Astrocyte (in vitro differentiated cells and primary cell): ENCODE data around the gene SLC6A12.

ENCODE experiments used
- EZH2 ChIP-seq: IDR thresholded peaks from 2 replicates; pipeline ENCODE4 v1.6.1; 2012; ENCODE audit warnings: mild to moderate bottlenecking, low read length, inconsistent platforms; ENCODE audit not compliant: insufficient read depth
- TF ChIP-seq, protein P1 (sequence below): IDR thresholded peaks from 2 replicates; pipeline ENCODE4 v1.5.1; 2011; ENCODE audit warnings: low read depth, mild to moderate bottlenecking, inconsistent platforms, low read length, moderate library complexity; ENCODE audit not compliant: insufficient read depth

DNA sequence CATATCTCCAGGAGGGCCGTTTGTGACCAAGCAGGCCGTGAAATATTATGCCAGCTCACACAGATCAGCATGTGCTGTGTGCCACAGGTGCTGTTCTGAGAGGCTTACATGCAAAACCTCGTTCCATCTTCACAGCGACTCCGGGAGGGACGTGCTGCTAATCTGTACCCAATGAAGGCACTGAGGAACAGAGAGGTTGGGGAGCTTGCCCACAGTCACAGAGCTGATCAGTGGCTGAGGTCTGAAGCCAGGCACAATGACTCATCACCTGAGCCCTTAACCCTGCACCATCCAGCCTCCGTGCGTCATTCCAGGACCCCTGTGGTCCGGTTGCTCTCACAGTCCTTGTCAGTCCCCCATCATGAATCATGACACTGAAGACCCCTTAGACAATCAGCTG lies 66.7 kb downstream of the SLC6A12 start:
- TF ChIP-seq EZH2 = no peak
- TF ChIP-seq, protein P1, sequence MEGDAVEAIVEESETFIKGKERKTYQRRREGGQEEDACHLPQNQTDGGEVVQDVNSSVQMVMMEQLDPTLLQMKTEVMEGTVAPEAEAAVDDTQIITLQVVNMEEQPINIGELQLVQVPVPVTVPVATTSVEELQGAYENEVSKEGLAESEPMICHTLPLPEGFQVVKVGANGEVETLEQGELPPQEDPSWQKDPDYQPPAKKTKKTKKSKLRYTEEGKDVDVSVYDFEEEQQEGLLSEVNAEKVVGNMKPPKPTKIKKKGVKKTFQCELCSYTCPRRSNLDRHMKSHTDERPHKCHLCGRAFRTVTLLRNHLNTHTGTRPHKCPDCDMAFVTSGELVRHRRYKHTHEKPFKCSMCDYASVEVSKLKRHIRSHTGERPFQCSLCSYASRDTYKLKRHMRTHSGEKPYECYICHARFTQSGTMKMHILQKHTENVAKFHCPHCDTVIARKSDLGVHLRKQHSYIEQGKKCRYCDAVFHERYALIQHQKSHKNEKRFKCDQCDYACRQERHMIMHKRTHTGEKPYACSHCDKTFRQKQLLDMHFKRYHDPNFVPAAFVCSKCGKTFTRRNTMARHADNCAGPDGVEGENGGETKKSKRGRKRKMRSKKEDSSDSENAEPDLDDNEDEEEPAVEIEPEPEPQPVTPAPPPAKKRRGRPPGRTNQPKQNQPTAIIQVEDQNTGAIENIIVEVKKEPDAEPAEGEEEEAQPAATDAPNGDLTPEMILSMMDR = no peak
